Daoy (cell line): Measurements from ENCODE around the gene AFG3L2. TPM values are rescaled to one million over a fixed set of nuclear protein-coding genes. Genes with fewer than 3 reads are reported as not detected.

Experiments
- total RNA-seq: library from RNA; depleted of rRNA; stranded (reverse); fragments of >200 nt; shearing (Covaris generic); gene quantifications from 2 replicates; pipeline ENCODE4 v1.2.3, GENCODE V29; 2014; rRNA removed

Gene AFG3L2
- total RNA-seq, 1 experiment from 2014 or later = 54.3 TPM

Other genes starting within 250 kb of the AFG3L2 start
- gene CIDEA, start 122.9 kb downstream of the AFG3L2 start, total RNA-seq = not detected in 2 replicates
- gene TUBB6, start 69.0 kb downstream of the AFG3L2 start, total RNA-seq = 231 and 254 TPM in 2 replicates
- 0.60 and 3.8 TPM in 2 replicates for gene PRELID3A, start 30.7 kb upstream of the AFG3L2 start, total RNA-seq